Heart right ventricle (tissue), 12 donors: Measurements from ENCODE around the gene PVALB. TPM values are rescaled to one million over a fixed set of nuclear protein-coding genes. Genes with fewer than 3 reads are reported as not detected.

Experiments used
- polyA plus RNA-seq, 2 donors: library from polyadenylated mRNA; stranded (reverse); fragments of 200-250 nt; gene quantifications; one replicate each; pipeline ENCODE4 v1.2.3, GENCODE V29; 2013
- total RNA-seq, 10 donors: library from RNA; stranded (reverse); fragmentation: NEBNext Ultra II Directional in 3 of 10; extraction: Animal tissue kit (Norgen Biotek cat#: 25700) in 3 of 10; gene quantifications; one replicate each; pipeline versions ENCODE4 v1.2.1 to v1.2.4, GENCODE V29; 2021 to 2023
- donor health status: ischemic (EF 13 %, LVEDD 7.1; RV severe dilation, severe dysfunction).
- donor health status: healthy with polysubstance abuse.
- donor health status: DM: no; HTN: yes; CAD: no.
- donor health status: DM: no; HTN: no; CAD: no.
- donor health status: ischemic (EF 25% LVEDD 6.9; RV normal size, moderate dysfunction).
- donor health status: ischemic (EF 25% LVEDD 5.7; RV mildly dilated, moderate dysfunction).
- donor health status: healthy.
- donor health status: nonischemic (EF 11% LVEDD 7.7; RV severe dilation, severe dysfunction).
- donor health status: DM: yes; HTN: yes; CAD: no.
- donor health status: PGD.
- donor health status: ischemic (EF 29% LVEDD 5.4; RV normal size, mild dysfunction).
- donor health status: nonischemic (EF 23%, LVEDD 6.1; RV moderate dilation, normal function).

PVALB gene
- total and polyA plus RNA-seq, 12 donors, result not detected

Other genes starting within 250 kb of the PVALB start
- gene CACNG2, start 113.3 kb downstream of the PVALB start, total RNA-seq, result not detected
- gene CACNG2, start 113.3 kb downstream of the PVALB start, polyA plus RNA-seq, result not detected
- 10 to 100 TPM; 20.8 to 34.4 (median 26.3) TPM for gene IFT27, start 40.9 kb downstream of the PVALB start, total RNA-seq
- 10 to 100 TPM; 19.6 to 63.6 TPM for gene IFT27, start 40.9 kb downstream of the PVALB start, polyA plus RNA-seq
- 10 to 100 TPM in 2 of 10 donors, 1 to 10 TPM in 8; 1.1 to 18.9 (median 2.7) TPM for gene NCF4, start 44.0 kb upstream of the PVALB start, total RNA-seq
- 10 to 100 TPM in 1 of 2 donors, 1 to 10 TPM in 1; 4.6 to 10.5 TPM for gene NCF4, start 44.0 kb upstream of the PVALB start, polyA plus RNA-seq
- 10 to 100 TPM in 1 of 10 donors, 1 to 10 TPM in 9; 1.4 to 20.8 (median 1.8) TPM for gene CSF2RB, start 96.6 kb upstream of the PVALB start, total RNA-seq
- 1 to 10 TPM in 1 of 2 donors, under 1 TPM in 1; 0.81 to 1.5 TPM for gene CSF2RB, start 96.6 kb upstream of the PVALB start, polyA plus RNA-seq
- 10 to 100 TPM; 34.1 to 87.4 (median 44.5) TPM for gene TST, start 202.4 kb upstream of the PVALB start, total RNA-seq
- gene TST, start 202.4 kb upstream of the PVALB start, polyA plus RNA-seq, result 10 to 100 TPM; 72.5 to 74.8 TPM
- 10 to 100 TPM; 27.1 to 81.2 (median 42.0) TPM for gene MPST, start 202.7 kb upstream of the PVALB start, total RNA-seq
- gene MPST, start 202.7 kb upstream of the PVALB start, polyA plus RNA-seq, result 100 to 1,000 TPM; 160 to 192 TPM
- gene KCTD17, start 234.7 kb upstream of the PVALB start, total RNA-seq, result 10 to 100 TPM in 7 of 10 donors, 1 to 10 TPM in 3; 6.9 to 49.2 (median 13.8) TPM
- gene KCTD17, start 234.7 kb upstream of the PVALB start, polyA plus RNA-seq, result 10 to 100 TPM; 17.6 to 17.8 TPM